Heart right ventricle (tissue), 16 donors: ENCODE measurements around the gene SORL1-AS1.
"Not testable (repeated sequence)": the region's sequence is repeated elsewhere in the genome, so short reads cannot be mapped to it uniquely, and the experiment has no call there.

Source experiments
- ATAC-seq, 8 donors: fragments of 200-7000 bp; cut with Tn5 transposase; one replicate each; pipeline ENCODE4 v1.9.1; 2020; ENCODE audit warnings: mild to moderate bottlenecking in 8 of 8, moderate library complexity in 8 of 8, moderate number of reproducible peaks in 1 of 8
- DNase-seq, 2 donors: peaks; one replicate each; pipeline ENCODE4 v3.0.0-alpha.2; 2020
- H3K27ac ChIP-seq, 10 donors: fragments of 200-600 bp; sonication (generic) in 2 of 10; one replicate each; pipeline versions ENCODE4 v1.5.0 to v1.8.0; 2020 to 2022; ENCODE audit warnings: mild to moderate bottlenecking in 3 of 10
- H3K27me3 ChIP-seq, 7 donors: fragments of 200-600 bp; one replicate each; pipeline ENCODE4 v1.8.0; 2021 to 2022; ENCODE audit warnings: mild to moderate bottlenecking in 2 of 7
- H3K36me3 ChIP-seq, 9 donors: fragments of 200-600 bp; sonication (generic) in 1 of 9; one replicate each; pipeline versions ENCODE4 v1.5.0 to v1.8.0; 2020 to 2022; ENCODE audit warnings: mild to moderate bottlenecking in 2 of 9
- H3K4me1 ChIP-seq, 9 donors: fragments of 200-600 bp; sonication (generic) in 1 of 9; one replicate each; pipeline versions ENCODE4 v1.5.0 to v1.8.0; 2020 to 2022; ENCODE audit warnings: mild to moderate bottlenecking in 4 of 9
- H3K4me3 ChIP-seq, 10 donors: fragments of 200-600 bp; sonication (generic) in 2 of 10; one replicate each; pipeline versions ENCODE4 v1.5.0 to v1.8.0; 2020 to 2022; ENCODE audit warnings: mild to moderate bottlenecking in 7 of 10, moderate library complexity in 2 of 10
- H3K9me3 ChIP-seq, 11 donors: fragments of 200-600 bp in 10 of 11; sonication (generic) in 2 of 11; one replicate each; pipeline versions ENCODE4 v1.5.0 to v1.8.0; 2013 to 2022; ENCODE audit warnings: mild to moderate bottlenecking in 2 of 11, control low read depth in 1 of 11, moderate library complexity in 1 of 11
- WGBS, 2 donors: extraction: QIAGEN DNeasy Blood & Tissue Kit; methylation state at CpG; one replicate each; pipeline ENCODE4 v1.1.7; 2013; ENCODE audit warnings: inconsistent platforms in 1 of 2; 5-methylcytosine and 5-hydroxymethylcytosine counted together
- intact Hi-C, 10 donors: fragments of 100-400 bp; cut with DNase I; formaldehyde crosslinking; loops; one replicate each; pipeline versions ENCODE4 v1.11.1 to v1.14.2; 2022
- TF ChIP-seq, protein P1 (sequence below), 9 donors: fragments of 200-600 bp; sonication (generic) in 2 of 9; IDR thresholded peaks; one replicate each; pipeline versions ENCODE4 v1.5.0 to v1.8.0; 2021 to 2022; ENCODE audit warnings: antibody characterized with exemption in 9 of 9, mild to moderate bottlenecking in 5 of 9, moderate library complexity in 1 of 9
- donor health status: Arrhythmogenic right ventricular cardiomyopathy.
- donor health status: ischemic (EF 13 %, LVEDD 7.1; RV severe dilation, severe dysfunction).
- donor health status: healthy with polysubstance abuse.
- donor health status: DM: no; HTN: yes; CAD: no.
- donor health status: DM: no; HTN: no; CAD: no.
- donor health status: ischemic (EF 25% LVEDD 6.9; RV normal size, moderate dysfunction).
- donor health status: ischemic (EF 25% LVEDD 5.7; RV mildly dilated, moderate dysfunction).
- donor health status: healthy.
- donor health status: DM: yes; HTN: yes; CAD: no.
- donor health status: Ischemic cardiomyopathy.
- donor health status: ischemic (EF 35%, LVEDD 5.7; RV mildly dilated, moderate dysfunction).
- donor health status: nonischemic (EF 11% LVEDD 7.7; RV severe dilation, severe dysfunction).
- donor health status: DM: yes; HTN: yes; CAD: no.
- donor health status: PGD.
- donor health status: ischemic (EF 29% LVEDD 5.4; RV normal size, mild dysfunction).
- donor health status: nonischemic (EF 23%, LVEDD 6.1; RV moderate dilation, normal function).

The SORL1-AS1 gene

DNA sequence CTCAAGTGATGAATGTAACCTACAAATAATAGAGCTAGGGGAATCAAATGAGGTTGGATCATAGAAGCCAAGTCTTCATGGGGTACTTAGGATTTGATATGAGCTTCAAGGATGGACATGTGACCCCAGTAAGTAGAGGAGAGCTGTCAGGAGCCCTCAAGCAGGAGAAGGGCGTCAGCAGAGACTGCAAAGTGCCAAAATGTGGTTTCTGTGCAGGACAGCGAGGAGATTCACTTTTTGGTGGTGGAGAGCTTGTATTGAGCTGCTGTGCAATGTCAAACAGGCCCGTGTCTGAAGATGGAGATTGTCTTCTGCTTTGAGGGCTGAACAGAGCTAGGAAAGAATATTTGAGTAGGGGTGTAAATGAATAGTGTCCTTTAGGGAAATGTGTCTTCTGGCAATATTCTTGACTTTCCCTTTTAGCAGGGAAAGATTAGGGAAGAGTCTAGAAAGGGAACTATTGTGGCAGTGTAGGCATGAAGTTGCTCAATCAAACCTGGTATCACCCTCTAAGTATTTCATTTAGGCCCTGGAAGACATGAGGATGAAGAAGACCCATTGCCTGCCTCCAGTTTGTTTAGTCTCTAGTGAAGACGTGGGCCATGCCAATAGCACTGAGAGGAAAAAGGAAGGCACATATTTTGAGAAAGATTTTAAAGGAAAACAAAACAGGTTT, 31.2 kb upstream of the SORL1-AS1 start:
- Histone ChIP-seq H3K9me3 (no peaks in the 10 kb centered on the region), H3K27ac (peak overlapping the region in 1 of 10 donors; percentile 78), H3K4me3 (no peak overlapping the region), H3K36me3 (peaks cover 0 to 28% (median 0%) of the 10 kb centered on the region in 9 donors), H3K4me1 (peaks cover 0 to 31% (median 0%) of the 10 kb centered on the region in 9 donors), H3K27me3 (peaks cover 0 to 2% (median 0%) of the 10 kb centered on the region in 7 donors)
- DNase-seq (no peak), ATAC-seq (no peak)
- TF ChIP-seq, protein P1, sequence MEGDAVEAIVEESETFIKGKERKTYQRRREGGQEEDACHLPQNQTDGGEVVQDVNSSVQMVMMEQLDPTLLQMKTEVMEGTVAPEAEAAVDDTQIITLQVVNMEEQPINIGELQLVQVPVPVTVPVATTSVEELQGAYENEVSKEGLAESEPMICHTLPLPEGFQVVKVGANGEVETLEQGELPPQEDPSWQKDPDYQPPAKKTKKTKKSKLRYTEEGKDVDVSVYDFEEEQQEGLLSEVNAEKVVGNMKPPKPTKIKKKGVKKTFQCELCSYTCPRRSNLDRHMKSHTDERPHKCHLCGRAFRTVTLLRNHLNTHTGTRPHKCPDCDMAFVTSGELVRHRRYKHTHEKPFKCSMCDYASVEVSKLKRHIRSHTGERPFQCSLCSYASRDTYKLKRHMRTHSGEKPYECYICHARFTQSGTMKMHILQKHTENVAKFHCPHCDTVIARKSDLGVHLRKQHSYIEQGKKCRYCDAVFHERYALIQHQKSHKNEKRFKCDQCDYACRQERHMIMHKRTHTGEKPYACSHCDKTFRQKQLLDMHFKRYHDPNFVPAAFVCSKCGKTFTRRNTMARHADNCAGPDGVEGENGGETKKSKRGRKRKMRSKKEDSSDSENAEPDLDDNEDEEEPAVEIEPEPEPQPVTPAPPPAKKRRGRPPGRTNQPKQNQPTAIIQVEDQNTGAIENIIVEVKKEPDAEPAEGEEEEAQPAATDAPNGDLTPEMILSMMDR (IDR thresholded peaks at IDR 0.05) = no peak
- WGBS, 2 donors = 79 to 84% methylated on average over 4 of the region's 4 CpGs
- intact Hi-C loops = no loop called here

DNA sequence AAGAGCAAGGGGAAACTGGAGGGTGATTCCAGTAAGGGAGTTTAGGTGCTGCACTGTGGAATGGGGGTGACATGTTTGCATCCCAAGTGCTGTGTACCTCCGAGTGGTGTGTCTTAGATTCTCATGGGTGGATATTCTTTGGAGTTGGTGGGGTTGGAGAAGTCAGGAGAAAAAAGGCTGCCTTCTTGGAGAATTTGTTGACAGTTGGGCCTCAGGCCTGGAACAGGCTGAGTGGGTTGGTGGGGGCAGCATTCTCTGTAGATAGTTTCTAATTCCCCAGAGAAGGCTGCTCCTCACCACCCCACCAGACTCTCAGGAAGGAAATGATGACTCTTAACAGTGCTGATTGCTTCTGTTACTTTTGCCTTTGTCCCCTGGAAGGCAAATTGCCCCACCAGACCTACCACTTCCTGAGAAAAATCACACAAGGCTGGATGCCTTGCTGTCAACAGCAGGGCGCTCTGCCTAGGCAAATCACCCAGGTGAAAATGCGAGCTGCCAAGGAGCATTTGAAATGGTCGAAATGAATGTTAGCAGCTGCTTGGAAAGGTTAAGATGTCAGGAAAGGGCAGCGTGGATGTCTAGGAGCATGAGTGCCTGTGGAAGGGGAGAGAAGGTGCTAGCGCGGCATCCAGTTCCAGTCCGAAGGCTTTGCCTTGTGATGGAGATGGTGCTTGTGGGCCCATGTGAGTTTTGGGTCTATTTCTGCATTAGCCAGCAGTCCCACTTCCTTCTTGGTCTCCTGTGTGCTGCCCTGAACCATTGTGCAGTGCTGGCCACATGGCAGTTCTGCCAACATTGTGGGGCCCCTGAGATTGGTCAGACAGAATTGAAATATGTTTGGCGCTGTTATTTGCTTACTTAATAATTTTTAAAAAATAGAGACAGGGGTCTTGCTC, 29.7 kb upstream of the SORL1-AS1 start:
- H3K4me1 ChIP-seq = peaks cover 0 to 33% (median 0%) of the 10 kb centered on the region in 9 donors

DNA sequence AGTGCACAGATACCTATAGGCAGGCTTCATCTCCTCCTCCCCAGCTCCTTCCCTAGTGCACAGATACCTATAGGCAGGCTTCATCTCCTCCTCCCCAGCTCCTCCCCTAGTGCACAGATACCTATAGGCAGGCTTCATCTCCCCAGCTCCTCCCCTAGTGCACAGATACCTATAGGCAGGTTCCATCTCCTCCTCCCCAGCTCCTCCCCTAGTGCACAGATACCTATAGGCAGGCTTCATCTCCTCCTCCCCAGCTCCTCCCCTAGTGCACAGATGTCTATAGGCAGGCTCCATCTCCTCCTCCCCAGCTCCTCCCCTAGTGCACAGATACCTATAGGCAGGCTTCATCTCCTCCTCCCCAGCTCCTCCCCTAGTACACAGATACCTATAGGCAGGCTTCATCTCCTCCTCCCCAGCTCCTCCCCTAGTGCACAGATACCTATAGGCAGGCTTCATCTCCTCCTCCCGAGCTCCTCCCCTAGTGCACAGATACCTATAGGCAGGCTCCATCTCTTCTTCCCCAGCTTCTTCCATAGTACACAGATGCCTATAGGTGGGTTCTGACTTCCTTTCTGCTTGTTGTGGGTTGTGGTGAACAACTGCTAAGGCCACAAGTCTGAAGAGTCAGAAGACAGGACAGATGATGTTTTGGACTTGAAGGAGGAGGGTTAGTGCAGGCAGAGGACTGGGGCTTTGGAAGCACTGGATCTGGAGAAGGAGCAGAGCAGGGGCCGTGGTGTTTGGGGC, 28.9 kb upstream of the SORL1-AS1 start:
- H3K4me3 ChIP-seq, DNase-seq, H3K9me3 ChIP-seq, intact Hi-C loops, H3K27me3 ChIP-seq, ATAC-seq: not testable (repeated sequence)
- Histone ChIP-seq H3K27ac (peak overlapping the region in 1 of 10 donors; percentile 78), H3K36me3 (peaks cover 0 to 16% (median 0%) of the 10 kb centered on the region in 9 donors), H3K4me1 (peaks cover 0 to 33% (median 0%) of the 10 kb centered on the region in 9 donors)
- 81 to 88% methylated on average over 2 of the region's 2 CpGs for WGBS, 2 donors

More for the DNA sequence above, 29.7 kb upstream of the SORL1-AS1 start:
- Histone ChIP-seq H3K36me3 (peaks cover 0 to 24% (median 0%) of the 10 kb centered on the region in 9 donors), H3K9me3 (no peaks in the 10 kb centered on the region), H3K27me3 (peaks cover 0 to 2% (median 0%) of the 10 kb centered on the region in 7 donors), H3K4me3 (no peak overlapping the region), H3K27ac (peak overlapping the region in 1 of 10 donors; percentile 78)
- WGBS, 2 donors = 71 to 75% methylated on average over 9 of the region's 9 CpGs
- ATAC-seq = peak in 1 of 8 donors; percentile 42
- intact Hi-C loops = no loop called here
- no peak for DNase-seq
- TF ChIP-seq, protein P1 (IDR thresholded peaks at IDR 0.05) = no peak

DNA sequence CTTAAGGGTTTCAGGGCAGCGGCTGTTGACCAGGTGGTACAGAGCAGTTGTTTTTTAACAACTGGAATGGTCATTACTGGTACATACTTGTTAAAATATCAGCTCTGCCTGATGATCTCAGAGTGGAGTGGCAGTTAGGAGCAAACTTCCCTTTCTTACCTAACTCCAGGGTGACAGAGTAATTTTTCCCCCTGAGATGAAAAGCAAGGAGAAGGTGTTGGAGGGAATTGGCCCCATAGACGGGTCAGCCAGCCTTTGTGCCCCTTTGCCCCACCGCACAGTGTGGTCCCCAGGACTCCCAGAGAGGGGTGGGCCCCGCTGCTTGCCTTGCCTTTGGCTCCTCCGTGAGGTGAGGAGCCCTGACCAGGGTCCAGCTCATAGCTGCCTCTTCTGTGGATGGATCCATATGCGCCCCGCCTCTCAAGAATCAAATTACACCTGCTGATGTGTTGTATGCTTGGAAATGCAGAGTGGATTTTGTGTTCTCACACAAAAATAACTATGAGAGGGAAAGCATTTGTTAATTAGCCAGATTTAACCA, 27.0 kb upstream of the SORL1-AS1 start:
- WGBS, 2 donors = 87 to 92% methylated on average over 7 of the region's 7 CpGs
- Histone ChIP-seq H3K9me3 (no peaks in the 10 kb centered on the region), H3K27ac (no peak overlapping the region), H3K4me1 (peaks cover 0 to 33% (median 0%) of the 10 kb centered on the region in 9 donors), H3K36me3 (peaks cover 0 to 12% (median 0%) of the 10 kb centered on the region in 9 donors), H3K27me3 (peaks cover 0 to 2% (median 0%) of the 10 kb centered on the region in 7 donors), H3K4me3 (no peak overlapping the region)
- intact Hi-C loops = no loop called here
- DNase-seq (no peak), ATAC-seq (no peak)
- TF ChIP-seq, protein P1 (IDR thresholded peaks at IDR 0.05) = no peak
